NB4 (cell line): Measurements from ENCODE around the gene RFX2.

Experiments used
- DNase-seq: peaks from one replicate; pipeline ENCODE4 v3.0.0; 2010; ENCODE audit warnings: low read depth
- H3K4me3 ChIP-seq: one replicate; pipeline ENCODE4 v1.5.1; 2011; ENCODE audit warnings: mild to moderate bottlenecking, low read depth, low read length, moderate library complexity
- MYC ChIP-seq: IDR thresholded peaks from 2 replicates; pipeline ENCODE4 v1.6.1; 2011; ENCODE audit warnings: low read depth, low read length
- POLR2A ChIP-seq: IDR thresholded peaks from 2 replicates; pipeline ENCODE4 v1.6.1; 2011; ENCODE audit warnings: mild to moderate bottlenecking; ENCODE audit not compliant: insufficient read length; ENCODE audit errors: extremely low read depth
- TF ChIP-seq, protein P1 (sequence below): IDR thresholded peaks from one replicate; pipeline ENCODE4 v1.5.1; 2012; ENCODE audit warnings: low read depth, low read length
- TF ChIP-seq, protein P2 (sequence below): IDR thresholded peaks from 2 replicates; pipeline ENCODE4 v1.6.1; 2011; ENCODE audit warnings: low read depth, low read length

The RFX2 gene

DNA sequence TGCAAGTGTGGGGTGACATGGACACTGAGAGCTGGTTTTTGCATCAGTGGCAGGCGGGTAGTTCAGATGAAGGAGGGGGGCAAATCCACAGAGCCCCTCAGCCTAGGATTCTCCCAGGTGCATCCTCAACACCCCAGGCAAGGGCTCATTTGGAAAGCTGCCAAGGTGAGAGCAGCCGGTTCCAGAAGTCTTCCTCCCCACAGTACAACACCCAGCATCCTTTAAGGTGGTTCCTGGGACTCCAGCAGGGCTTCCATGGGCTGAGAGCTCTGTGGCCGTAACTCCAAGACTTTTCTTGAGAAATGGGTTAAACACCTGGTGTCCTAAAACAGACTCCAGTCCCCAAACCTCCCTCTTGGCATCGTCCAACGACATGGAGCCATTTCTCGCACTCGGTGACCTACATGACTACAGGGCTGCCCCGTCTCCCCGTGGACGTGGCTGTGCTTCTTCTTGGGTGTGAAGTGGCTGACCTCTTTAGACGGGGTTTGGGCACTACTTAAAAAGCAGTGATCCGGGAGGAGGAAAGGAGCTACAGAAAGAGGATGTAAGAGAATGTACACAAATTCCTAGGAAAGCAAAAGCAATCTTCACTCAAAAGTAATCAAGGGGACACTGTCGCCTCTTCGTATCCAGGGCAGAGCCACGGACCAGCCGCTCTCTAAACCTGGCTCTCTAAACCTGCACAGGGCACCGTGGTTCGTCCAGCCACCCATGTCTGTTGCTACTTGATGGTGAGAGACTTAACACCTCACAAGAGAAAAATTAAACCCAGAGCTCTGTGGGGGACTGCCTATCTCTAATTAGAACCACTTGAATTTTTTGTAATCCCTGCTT lies 157.9 kb downstream of the RFX2 start:
- no peak overlapping the region for H3K4me3 ChIP-seq
- DNase-seq = no peak
- TF ChIP-seq MYC (no peak), POLR2A (no peak)
- TF ChIP-seq, protein P1, sequence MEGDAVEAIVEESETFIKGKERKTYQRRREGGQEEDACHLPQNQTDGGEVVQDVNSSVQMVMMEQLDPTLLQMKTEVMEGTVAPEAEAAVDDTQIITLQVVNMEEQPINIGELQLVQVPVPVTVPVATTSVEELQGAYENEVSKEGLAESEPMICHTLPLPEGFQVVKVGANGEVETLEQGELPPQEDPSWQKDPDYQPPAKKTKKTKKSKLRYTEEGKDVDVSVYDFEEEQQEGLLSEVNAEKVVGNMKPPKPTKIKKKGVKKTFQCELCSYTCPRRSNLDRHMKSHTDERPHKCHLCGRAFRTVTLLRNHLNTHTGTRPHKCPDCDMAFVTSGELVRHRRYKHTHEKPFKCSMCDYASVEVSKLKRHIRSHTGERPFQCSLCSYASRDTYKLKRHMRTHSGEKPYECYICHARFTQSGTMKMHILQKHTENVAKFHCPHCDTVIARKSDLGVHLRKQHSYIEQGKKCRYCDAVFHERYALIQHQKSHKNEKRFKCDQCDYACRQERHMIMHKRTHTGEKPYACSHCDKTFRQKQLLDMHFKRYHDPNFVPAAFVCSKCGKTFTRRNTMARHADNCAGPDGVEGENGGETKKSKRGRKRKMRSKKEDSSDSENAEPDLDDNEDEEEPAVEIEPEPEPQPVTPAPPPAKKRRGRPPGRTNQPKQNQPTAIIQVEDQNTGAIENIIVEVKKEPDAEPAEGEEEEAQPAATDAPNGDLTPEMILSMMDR = no peak
- TF ChIP-seq, protein P2, sequence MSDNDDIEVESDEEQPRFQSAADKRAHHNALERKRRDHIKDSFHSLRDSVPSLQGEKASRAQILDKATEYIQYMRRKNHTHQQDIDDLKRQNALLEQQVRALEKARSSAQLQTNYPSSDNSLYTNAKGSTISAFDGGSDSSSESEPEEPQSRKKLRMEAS = no peak

DNA sequence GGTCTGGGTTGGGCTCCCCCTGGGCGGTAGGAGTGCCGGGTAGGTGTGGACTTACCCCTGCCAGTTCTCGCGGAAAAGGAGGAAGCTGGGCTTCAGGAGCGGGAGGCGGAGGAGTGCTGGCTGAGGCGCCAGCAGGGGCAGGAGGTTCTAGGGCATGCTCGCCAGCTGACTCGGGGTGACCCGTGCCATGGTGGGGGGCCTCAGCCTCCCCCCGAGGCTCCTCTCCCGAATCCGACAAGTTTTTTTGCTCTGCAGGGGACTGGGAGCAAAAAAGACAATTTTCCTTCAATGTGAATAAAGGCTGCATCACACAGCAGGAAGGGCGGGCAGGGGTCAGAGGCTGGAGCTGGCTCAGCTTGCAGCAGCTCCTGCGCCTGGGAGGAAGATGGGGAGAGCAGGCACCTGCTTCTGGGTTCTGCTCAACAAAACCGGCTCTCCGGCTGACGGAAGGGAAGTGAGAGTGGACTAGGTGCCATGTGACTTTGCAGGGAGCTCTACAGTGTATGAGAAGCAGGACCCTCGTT lies 158.9 kb downstream of the RFX2 start:
- DNase-seq = no peak
- H3K4me3 ChIP-seq = no peak overlapping the region
- TF ChIP-seq MYC = no peak
- TF ChIP-seq, protein P1 = no peak
- TF ChIP-seq POLR2A = no peak
- TF ChIP-seq, protein P2 = no peak

DNA sequence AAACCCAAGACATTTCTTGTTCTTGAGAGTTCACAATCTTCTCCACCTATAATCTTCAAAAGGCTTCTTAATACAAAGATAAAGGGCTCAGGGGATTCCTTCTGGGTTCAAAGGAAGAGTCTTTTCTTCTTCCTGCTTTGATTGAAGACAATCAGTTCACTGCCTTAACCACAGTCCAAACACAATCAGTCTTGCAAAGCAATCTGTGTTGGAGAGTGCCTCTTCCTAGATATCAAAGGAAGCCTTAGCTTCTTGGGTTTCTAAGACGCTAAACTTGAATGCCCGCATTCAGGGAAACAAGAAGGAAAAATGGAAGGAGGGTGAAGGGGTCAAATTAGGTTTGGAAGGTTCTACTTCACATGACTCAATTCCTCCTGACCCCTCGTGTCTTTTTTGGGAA lies 159.6 kb downstream of the RFX2 start:
- H3K4me3 ChIP-seq = no peak overlapping the region
- no peak for DNase-seq
- TF ChIP-seq MYC (no peak), POLR2A (no peak)
- TF ChIP-seq, protein P1 = no peak
- TF ChIP-seq, protein P2 = no peak

DNA sequence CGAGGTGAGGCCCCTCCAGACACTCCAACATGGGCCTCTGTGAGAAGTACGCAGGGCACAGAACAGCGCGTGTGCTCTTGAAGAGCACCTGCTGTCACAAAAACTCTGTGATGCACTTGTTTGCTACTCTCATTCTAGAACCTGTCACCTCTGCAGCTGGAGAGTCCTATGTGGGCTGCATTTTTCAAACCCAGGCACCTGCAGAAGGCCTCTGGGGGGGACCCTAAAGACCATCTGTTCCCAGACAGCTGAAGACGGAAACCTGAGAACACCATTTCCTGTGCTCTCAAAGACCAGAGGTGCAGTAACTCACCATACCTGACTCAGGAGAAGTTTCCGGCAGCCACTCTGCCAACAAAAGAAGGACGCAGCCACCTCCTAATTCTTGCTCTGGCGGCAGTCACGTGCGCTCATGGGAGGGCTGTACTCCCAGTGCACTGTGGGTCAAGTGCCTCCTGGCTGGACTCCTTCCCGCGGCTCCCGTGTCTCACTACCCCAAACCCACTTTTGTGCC lies 160.5 kb downstream of the RFX2 start:
- TF ChIP-seq, protein P2 = no peak
- TF ChIP-seq, protein P1 = no peak
- TF ChIP-seq MYC (no peak), POLR2A (no peak)
- no peak for DNase-seq
- no peak overlapping the region for H3K4me3 ChIP-seq

DNA sequence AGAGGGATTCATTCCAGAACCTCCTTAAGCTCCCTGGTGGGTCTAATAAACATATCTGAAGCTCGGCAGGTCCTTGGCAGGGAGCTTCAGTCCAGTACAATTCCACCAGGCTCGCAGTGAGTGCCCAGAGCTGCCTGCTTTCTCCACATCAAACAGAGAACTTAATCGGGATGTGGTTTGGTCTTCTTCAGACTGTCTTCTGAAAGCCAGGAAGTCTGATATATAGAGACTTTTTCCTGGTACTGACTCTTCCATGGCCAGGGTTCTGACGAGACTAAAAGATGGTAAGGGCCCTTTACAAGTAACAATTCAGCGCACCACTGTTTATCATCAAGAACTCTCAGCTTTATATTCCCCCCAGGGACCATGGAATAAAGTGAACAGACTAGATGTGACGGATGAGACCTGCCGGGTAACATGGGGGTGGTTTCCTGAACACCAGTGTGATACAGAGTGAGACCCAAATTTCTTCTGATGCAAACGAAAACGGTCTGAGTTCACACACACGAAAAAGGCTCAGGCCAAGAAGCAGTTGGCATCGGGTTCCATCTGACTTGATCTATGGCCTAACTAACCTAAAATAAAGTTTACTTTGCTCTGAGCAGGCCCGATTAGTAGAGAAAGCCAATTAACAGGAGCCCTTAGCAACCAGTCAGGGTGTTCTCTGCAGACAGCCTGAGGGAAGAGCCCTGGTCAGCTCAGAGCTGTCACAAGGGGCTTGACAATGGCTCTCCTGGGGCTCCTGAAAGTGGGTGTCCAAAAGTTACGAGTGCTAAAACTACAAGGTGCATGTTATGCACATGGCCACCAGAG lies 161.3 kb downstream of the RFX2 start:
- TF ChIP-seq MYC (no peak), POLR2A (no peak)
- TF ChIP-seq, protein P1 = no peak
- TF ChIP-seq, protein P2 = no peak
- H3K4me3 ChIP-seq = no peak overlapping the region
- DNase-seq = no peak
